Esophagus squamous epithelium (tissue), 5 donors: ENCODE results near the gene LGALS1. TPM values are rescaled to one million over a fixed set of nuclear protein-coding genes. Genes with fewer than 3 reads are reported as not detected.
"Not testable (repeated sequence)": the region's sequence is repeated elsewhere in the genome, so short reads cannot be mapped to it uniquely, and the experiment has no call there.

Source experiments
- DNase-seq: peaks from one replicate; lab custom pipeline; 2025; lab: John Stamatoyannopoulos, UW
- H3K27ac ChIP-seq, 4 donors: fragments of 200-600 bp; sonication (generic); one replicate each; pipeline ENCODE4 v1.5.1; 2016 to 2019; ENCODE audit warnings: mild to moderate bottlenecking in 1 of 4
- H3K27me3 ChIP-seq, 4 donors: fragments of 200-600 bp; sonication (generic); 1 replicate in 3 of 4; 2 replicates in 1 of 4; pipeline versions ENCODE4 v1.5.1 to v1.6.0; 2017 to 2021; ENCODE audit warnings: antibody characterized with exemption in 1 of 4
- H3K36me3 ChIP-seq, 3 donors: fragments of 200-600 bp; sonication (generic); one replicate each; pipeline ENCODE4 v1.5.1; 2016 to 2019
- H3K4me1 ChIP-seq, 3 donors: fragments of 200-600 bp; sonication (generic); one replicate each; pipeline ENCODE4 v1.5.1; 2017 to 2019
- H3K4me3 ChIP-seq, 4 donors: fragments of 200-600 bp; sonication (generic); 1 replicate in 3 of 4; 2 replicates in 1 of 4; pipeline ENCODE4 v1.5.1; 2016 to 2019; ENCODE audit warnings: mild to moderate bottlenecking in 2 of 4, moderate library complexity in 1 of 4
- H3K9me3 ChIP-seq, 3 donors: fragments of 200-600 bp; sonication (generic); one replicate each; pipeline ENCODE4 v1.5.1; 2016 to 2019
- CTCF ChIP-seq, 6 experiments: fragments of 450-650 bp in 4 of 6; fragments of 200-600 bp in 2 of 6; sonication (generic) in 2 of 6; IDR thresholded peaks; one replicate each; pipeline ENCODE4 v1.5.1; 2016 to 2019; ENCODE audit warnings: antibody characterized with exemption in 6 of 6, mild to moderate bottlenecking in 4 of 6, moderate library complexity in 4 of 6
- POLR2A ChIP-seq, 4 donors: fragments of 450-650 bp; IDR thresholded peaks; one replicate each; pipeline ENCODE4 v1.6.1; 2017; ENCODE audit warnings: antibody characterized with exemption in 4 of 4, mild to moderate bottlenecking in 4 of 4, moderate library complexity in 3 of 4
- WGBS, 2 donors: methylation state at CpG; one replicate each; pipeline ENCODE4 v1.1.5; 2018; 5-methylcytosine and 5-hydroxymethylcytosine counted together
- intact Hi-C: fragments of 100-400 bp; cut with DNase I; formaldehyde crosslinking; loops from one replicate; pipeline ENCODE4 v1.15.0; 2022
- total RNA-seq, 4 donors: library from RNA; depleted of rRNA; stranded (reverse); fragments of >200 nt; gene quantifications; one replicate each; pipeline ENCODE4 v1.1.0, GENCODE V29; 2016
- donor health status: DM: yes; HTN: yes; CAD: no.

LGALS1 gene
- total RNA-seq, 4 donors from 2014 or later = 25.4 to 261 (median 92.3) TPM

- no peaks in the 10 kb centered on the region for H3K27me3 ChIP-seq
- WGBS, 2 donors = 45 to 65% methylated on average over 5 to 6 of the region's 7 CpGs
- no peak for TF ChIP-seq CTCF (IDR thresholded peaks at IDR 0.05)
- TF ChIP-seq POLR2A (IDR thresholded peaks at IDR 0.05) = no peak
- no peaks in the 10 kb centered on the region for H3K9me3 ChIP-seq
- intact Hi-C loops = no loop called here
- peak overlapping the region; percentile 84 to 93 (median 89) for H3K27ac ChIP-seq
- no peak overlapping the region for H3K4me3 ChIP-seq
- peaks cover 30 to 71% (median 39%) of the 10 kb centered on the region in 3 donors for H3K4me1 ChIP-seq
- no peak for DNase-seq
- H3K36me3 ChIP-seq = peaks cover 37 to 72% (median 40%) of the 10 kb centered on the region in 3 donors
Measured at GRCh38 chr22:37690407-37690806, 15.0 kb downstream of the LGALS1 start.

- Histone ChIP-seq H3K4me1 (peaks cover 25 to 71% (median 34%) of the 10 kb centered on the region in 3 donors), H3K27me3 (no peaks in the 10 kb centered on the region), H3K36me3 (peaks cover 37 to 72% (median 40%) of the 10 kb centered on the region in 3 donors), H3K4me3 (no peak overlapping the region), H3K9me3 (no peaks in the 10 kb centered on the region), H3K27ac (peak overlapping the region; percentile 84 to 93 (median 89))
- WGBS, 2 donors = 40 to 43% methylated on average over 1 to 3 of the region's 18 CpGs
- TF ChIP-seq CTCF (IDR thresholded peaks at IDR 0.05) = no peak
- no peak for TF ChIP-seq POLR2A (IDR thresholded peaks at IDR 0.05)
- intact Hi-C loops = no loop called here
- DNase-seq = no peak
Measured at GRCh38 chr22:37690901-37691504, 15.6 kb downstream of the LGALS1 start.

GRCh38 chr22:37692627-37693285 is 17.3 kb downstream of the LGALS1 start:
- TF ChIP-seq CTCF (IDR thresholded peaks at IDR 0.05) (no peak), POLR2A (IDR thresholded peaks at IDR 0.05) (no peak)
- Histone ChIP-seq H3K27me3 (no peaks in the 10 kb centered on the region), H3K4me1 (peaks cover 15 to 76% (median 34%) of the 10 kb centered on the region in 3 donors), H3K27ac (no peak overlapping the region), H3K9me3 (no peaks in the 10 kb centered on the region), H3K36me3 (peaks cover 37 to 70% (median 40%) of the 10 kb centered on the region in 3 donors), H3K4me3 (no peak overlapping the region)
- 77 to 81% methylated on average over 8 to 11 of the region's 15 CpGs for WGBS, 2 donors
- no peak for DNase-seq
- intact Hi-C loops = no loop called here

- H3K9me3 ChIP-seq, H3K4me3 ChIP-seq, intact Hi-C loops, H3K27me3 ChIP-seq, H3K27ac ChIP-seq, DNase-seq: not testable (repeated sequence)
- Histone ChIP-seq H3K4me1 (peaks cover 9 to 75% (median 28%) of the 10 kb centered on the region in 3 donors), H3K36me3 (peaks cover 30 to 56% (median 31%) of the 10 kb centered on the region in 3 donors)
- 59 to 79% methylated on average over 7 of the region's 7 CpGs for WGBS, 2 donors
Measured at GRCh38 chr22:37694131-37694530, 18.7 kb downstream of the LGALS1 start.

- peak overlapping the region in 3 of 4 donors; percentile 23 to 54 (median 30) for H3K4me3 ChIP-seq
- DNase-seq, intact Hi-C loops, H3K9me3 ChIP-seq, H3K27me3 ChIP-seq: not testable (repeated sequence)
- WGBS, 2 donors = 37 to 54% methylated on average over 10 of the region's 13 CpGs
- H3K27ac ChIP-seq = peak overlapping the region in 3 of 4 donors; percentile 55 to 79 (median 56)
- peaks cover 0 to 54% (median 15%) of the 10 kb centered on the region in 3 donors for H3K4me1 ChIP-seq
- peaks cover 19 to 36% (median 23%) of the 10 kb centered on the region in 3 donors for H3K36me3 ChIP-seq
Measured at GRCh38 chr22:37696260-37696656, 20.8 kb downstream of the LGALS1 start.
